ENCODE data around the gene DNAJB9. TPM values are rescaled to one million over a fixed set of nuclear protein-coding genes. Genes with fewer than 3 reads are reported as not detected.

Gene DNAJB9
- total and polyA plus RNA-seq, 10 of the 15 experiments (the other 5 are each of a cell fraction or from before 2014, with no cell fraction given), result 4.5 to 20.9 (median 8.8) TPM

DNA sequence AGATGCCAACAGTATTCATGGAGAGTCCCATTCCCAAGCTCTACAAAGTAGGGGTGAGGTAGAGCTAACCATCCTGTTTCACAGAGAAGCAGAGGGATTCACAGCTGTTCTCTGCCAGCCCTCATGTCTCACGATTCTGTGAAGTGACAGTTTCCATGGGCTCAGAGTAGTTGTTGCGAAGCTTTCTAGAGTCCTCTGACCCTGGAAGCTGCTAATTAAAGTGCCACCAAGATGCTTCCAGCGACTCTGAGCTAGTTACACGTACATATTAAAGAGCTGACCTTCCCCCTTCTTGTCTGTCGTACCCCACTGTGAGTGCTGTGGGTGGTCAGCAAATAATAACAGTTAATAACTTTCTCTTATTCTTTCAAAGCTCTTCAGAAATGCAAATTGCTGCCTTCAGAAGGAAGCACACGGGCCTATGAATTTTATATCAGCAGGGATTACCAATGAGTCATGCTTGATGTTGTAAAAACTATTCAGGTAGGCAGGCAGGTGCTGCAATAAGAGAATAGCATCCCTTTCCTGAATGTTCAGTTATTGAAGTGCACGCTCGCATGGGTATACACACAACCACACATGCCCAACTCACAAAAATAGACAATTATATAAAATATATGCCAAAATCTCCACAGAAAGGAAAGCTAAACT, 34.1 kb downstream of the DNAJB9 start:
- in situ Hi-C loops (cut with MboI), result no loop called here
- no peak for FAIRE-seq
- Histone ChIP-seq H3K4me3 (no peak overlapping the region), H2AFZ (ENCODE audit: control insufficient read depth, low read depth, low read length) (no peak overlapping the region), H4K20me1 (ENCODE audit: control insufficient read depth, insufficient read depth) (no peaks in the 10 kb centered on the region), H3K27ac (ENCODE audit: control insufficient read depth, insufficient read depth) (no peak overlapping the region), H3K4me2 (ENCODE audit: control insufficient read depth, insufficient read depth) (no peak overlapping the region), H3K79me2 (ENCODE audit: control insufficient read depth, insufficient read depth, low read length) (no peaks in the 10 kb centered on the region), H3K36me3 (ENCODE audit: control insufficient read depth in 2 of 2, insufficient read depth in 2 of 2, low read length in 1 of 2) (no peaks in the 10 kb centered on the region), H3K9ac (ENCODE audit: control insufficient read depth, insufficient read depth, low read length) (no peak overlapping the region), H3K27me3 (replicated peaks in 1 of 2; ENCODE audit: control insufficient read depth in 2 of 2, insufficient read depth in 2 of 2, low read length in 1 of 2) (peaks cover 0 to 2% of the 10 kb centered on the region in 2 experiments; a peak in 2 of 4 replicates), H3K4me1 (ENCODE audit: control insufficient read depth, insufficient read depth, low read length) (no peaks in the 10 kb centered on the region), H3K9me3 (replicated peaks; ENCODE audit: control insufficient read depth, insufficient read depth, low read length) (no peaks in the 10 kb centered on the region)
- TF ChIP-seq MEF2B (IDR thresholded peaks at IDR 0.05; ENCODE audit: partially characterized antibody, poor library complexity, severe bottlenecking), result no peak
- TF ChIP-seq SREBF1 (IDR thresholded peaks at IDR 0.05; ENCODE audit: low read length), result no peak
- no peak for TF ChIP-seq BRCA1 (IDR thresholded peaks at IDR 0.05; ENCODE audit: low read depth, low read length)
- no peak for TF ChIP-seq CHD4 (IDR thresholded peaks at IDR 0.05)
- no peak for TF ChIP-seq YBX1 (IDR thresholded peaks at IDR 0.05)
- no peak for TF ChIP-seq IRF4 (IDR thresholded peaks at IDR 0.05; ENCODE audit: low read depth, low read length)
- SMC1A ChIA-PET (ENCODE audit: uncharacterized antibody, unreplicated experiment), result no interaction called here
- CTCF ChIA-PET, result interaction anchor here (1.1 kb wide), 1 partner anchor 10 kb away, joined by 3 read pairs; no protein-coding TSS in a partner anchor
- POLR2A ChIA-PET, result no interaction called here
- WGBS (ENCODE audit: insufficient coverage, insufficient replicate concordance, low lambda C conversion rate, missing lambda C conversion rate), result 55% methylated on average over 8 of the region's 8 CpGs
- intact Hi-C loops (cut with micrococcal nuclease; ENCODE audit: unreplicated experiment), result no loop called here
- DNase-seq (ENCODE audit: low read depth, low spot score), result no peak
- RAD21 ChIA-PET (ENCODE audit: unreplicated experiment), result interaction anchor here (1.2 kb wide), 1 partner anchor 10 kb away, joined by 3 read pairs; no protein-coding TSS in a partner anchor
- no TSS peak for BruUV-seq (replicated peaks)
- ATAC-seq, result no peak

DNA sequence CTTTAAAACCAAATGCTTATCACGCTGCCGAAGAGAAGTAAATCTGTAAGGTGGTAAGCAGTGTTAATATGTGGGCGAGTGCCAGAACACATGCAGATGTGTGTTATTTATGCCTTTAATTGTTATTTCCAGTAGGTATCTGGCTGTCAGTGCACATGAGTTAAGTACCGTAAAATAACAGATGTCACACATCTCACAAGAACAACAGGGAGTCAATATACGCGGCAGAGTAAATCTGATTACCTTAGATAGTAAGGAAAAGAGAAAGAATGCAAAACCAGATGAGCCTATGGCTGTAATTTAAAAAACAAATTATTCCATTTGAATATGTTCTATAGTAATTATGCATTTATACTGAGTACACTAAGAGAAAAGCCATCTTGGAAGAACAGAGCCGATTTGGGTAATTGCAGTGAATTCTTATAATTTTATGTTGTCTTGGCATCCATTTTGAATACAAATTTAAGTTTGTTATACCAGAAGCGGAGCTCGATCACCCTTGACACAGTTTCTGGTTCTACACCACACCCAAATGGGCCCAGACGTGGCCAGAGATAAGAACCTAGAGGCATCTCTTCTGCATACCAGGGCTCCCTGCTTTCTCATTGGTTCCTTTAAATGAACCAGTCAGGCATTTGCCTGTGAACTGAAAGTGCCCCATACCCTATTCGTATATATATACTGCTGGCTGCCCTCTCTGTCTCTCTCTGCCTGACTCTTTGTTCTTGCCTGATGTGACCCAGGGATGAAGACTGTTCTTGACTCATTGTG, 34.8 kb downstream of the DNAJB9 start:
- BruUV-seq (replicated peaks), result no TSS peak
- RAD21 ChIA-PET (ENCODE audit: unreplicated experiment), result interaction anchor here (1.2 kb wide), 1 partner anchor 11 kb away, joined by 3 read pairs; no protein-coding TSS in a partner anchor
- TF ChIP-seq, protein P1, sequence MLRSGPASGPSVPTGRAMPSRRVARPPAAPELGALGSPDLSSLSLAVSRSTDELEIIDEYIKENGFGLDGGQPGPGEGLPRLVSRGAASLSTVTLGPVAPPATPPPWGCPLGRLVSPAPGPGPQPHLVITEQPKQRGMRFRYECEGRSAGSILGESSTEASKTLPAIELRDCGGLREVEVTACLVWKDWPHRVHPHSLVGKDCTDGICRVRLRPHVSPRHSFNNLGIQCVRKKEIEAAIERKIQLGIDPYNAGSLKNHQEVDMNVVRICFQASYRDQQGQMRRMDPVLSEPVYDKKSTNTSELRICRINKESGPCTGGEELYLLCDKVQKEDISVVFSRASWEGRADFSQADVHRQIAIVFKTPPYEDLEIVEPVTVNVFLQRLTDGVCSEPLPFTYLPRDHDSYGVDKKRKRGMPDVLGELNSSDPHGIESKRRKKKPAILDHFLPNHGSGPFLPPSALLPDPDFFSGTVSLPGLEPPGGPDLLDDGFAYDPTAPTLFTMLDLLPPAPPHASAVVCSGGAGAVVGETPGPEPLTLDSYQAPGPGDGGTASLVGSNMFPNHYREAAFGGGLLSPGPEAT (IDR thresholded peaks at IDR 0.05; ENCODE audit: low read depth), result no peak
- TF ChIP-seq POU2F2 (IDR thresholded peaks at IDR 0.05; ENCODE audit: borderline replicate concordance, low read depth, low read length) (no peak), RAD51 (IDR thresholded peaks at IDR 0.05) (no peak)
- TF ChIP-seq, protein P2, sequence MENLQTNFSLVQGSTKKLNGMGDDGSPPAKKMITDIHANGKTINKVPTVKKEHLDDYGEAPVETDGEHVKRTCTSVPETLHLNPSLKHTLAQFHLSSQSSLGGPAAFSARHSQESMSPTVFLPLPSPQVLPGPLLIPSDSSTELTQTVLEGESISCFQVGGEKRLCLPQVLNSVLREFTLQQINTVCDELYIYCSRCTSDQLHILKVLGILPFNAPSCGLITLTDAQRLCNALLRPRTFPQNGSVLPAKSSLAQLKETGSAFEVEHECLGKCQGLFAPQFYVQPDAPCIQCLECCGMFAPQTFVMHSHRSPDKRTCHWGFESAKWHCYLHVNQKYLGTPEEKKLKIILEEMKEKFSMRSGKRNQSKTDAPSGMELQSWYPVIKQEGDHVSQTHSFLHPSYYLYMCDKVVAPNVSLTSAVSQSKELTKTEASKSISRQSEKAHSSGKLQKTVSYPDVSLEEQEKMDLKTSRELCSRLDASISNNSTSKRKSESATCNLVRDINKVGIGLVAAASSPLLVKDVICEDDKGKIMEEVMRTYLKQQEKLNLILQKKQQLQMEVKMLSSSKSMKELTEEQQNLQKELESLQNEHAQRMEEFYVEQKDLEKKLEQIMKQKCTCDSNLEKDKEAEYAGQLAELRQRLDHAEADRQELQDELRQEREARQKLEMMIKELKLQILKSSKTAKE (IDR thresholded peaks at IDR 0.05; ENCODE audit: low read depth, poor library complexity, severe bottlenecking), result no peak

More for the DNA sequence above, 34.8 kb downstream of the DNAJB9 start:
- DNase-seq (ENCODE audit: low read depth, low spot score) (no peak), FAIRE-seq (no peak), ATAC-seq (no peak)
- 58% methylated on average over 11 of the region's 11 CpGs for WGBS (ENCODE audit: insufficient coverage, insufficient replicate concordance, low lambda C conversion rate, missing lambda C conversion rate)
- no peak overlapping the region for H3K4me3 ChIP-seq
- H2AFZ ChIP-seq (ENCODE audit: control insufficient read depth, low read depth, low read length), result no peak overlapping the region
- H3K27me3 ChIP-seq (replicated peaks in 1 of 2; ENCODE audit: control insufficient read depth in 2 of 2, insufficient read depth in 2 of 2, low read length in 1 of 2), result peaks cover 0 to 2% of the 10 kb centered on the region in 2 experiments; a peak in 2 of 4 replicates
- H3K27ac ChIP-seq (ENCODE audit: control insufficient read depth, insufficient read depth), result no peak overlapping the region
- ChIA-PET CTCF (interaction anchor here (1.4 kb wide), 1 partner anchor 9 kb away, joined by 5 read pairs; no protein-coding TSS in a partner anchor), SMC1A (ENCODE audit: uncharacterized antibody, unreplicated experiment) (no interaction called here), POLR2A (no interaction called here)
- no peak overlapping the region for H3K9ac ChIP-seq (ENCODE audit: control insufficient read depth, insufficient read depth, low read length)
- intact Hi-C loops (cut with micrococcal nuclease; ENCODE audit: unreplicated experiment) (no loop called here), in situ Hi-C loops (cut with MboI) (no loop called here)
- H3K36me3 ChIP-seq (ENCODE audit: control insufficient read depth in 2 of 2, insufficient read depth in 2 of 2, low read length in 1 of 2), result no peaks in the 10 kb centered on the region
- H3K9me3 ChIP-seq (replicated peaks; ENCODE audit: control insufficient read depth, insufficient read depth, low read length), result no peaks in the 10 kb centered on the region
- H3K4me2 ChIP-seq (ENCODE audit: control insufficient read depth, insufficient read depth), result no peak overlapping the region
- no peaks in the 10 kb centered on the region for H3K79me2 ChIP-seq (ENCODE audit: control insufficient read depth, insufficient read depth, low read length)
- no peaks in the 10 kb centered on the region for H3K4me1 ChIP-seq (ENCODE audit: control insufficient read depth, insufficient read depth, low read length)
- no peaks in the 10 kb centered on the region for H4K20me1 ChIP-seq (ENCODE audit: control insufficient read depth, insufficient read depth)
